GM23338 (cell line): ENCODE data around the gene TENT5C. TPM values are rescaled to one million over a fixed set of nuclear protein-coding genes. Genes with fewer than 3 reads are reported as not detected.

ENCODE experiments used
- ATAC-seq: fragments of 200-7000 bp; cut with Tn5 transposase; 3 replicates; pipeline ENCODE4 v1.9.1; 2020
- DNase-seq: peaks from one replicate; pipeline ENCODE4 v3.0.0-alpha.2; 2015; ENCODE audit warnings: low spot score
- H2AFZ ChIP-seq: fragments of 200-600 bp; sonication (generic); 2 replicates; pipeline ENCODE4 v1.8.0; 2016; ENCODE audit warnings: antibody characterized with exemption, mild to moderate bottlenecking, moderate library complexity
- H3F3A ChIP-seq: fragments of 200-600 bp; sonication (generic); replicated peaks from 2 replicates; pipeline ENCODE4 v1.8.0; 2017; ENCODE audit warnings: antibody characterized with exemption, mixed run types, low read depth
- H3K27ac ChIP-seq: fragments of 200-600 bp; sonication (generic); 2 replicates; pipeline ENCODE4 v1.6.1; 2016; ENCODE audit warnings: low read depth
- H3K27me3 ChIP-seq: fragments of 200-600 bp; sonication (generic); 2 replicates; pipeline ENCODE4 v1.8.0; 2016; ENCODE audit warnings: mild to moderate bottlenecking, mixed run types, moderate library complexity; ENCODE audit not compliant: insufficient read depth
- H3K36me3 ChIP-seq: fragments of 200-600 bp; sonication (generic); 2 replicates; pipeline ENCODE4 v1.8.0; 2016; ENCODE audit warnings: mild to moderate bottlenecking; ENCODE audit not compliant: insufficient read depth
- H3K4me1 ChIP-seq: fragments of 200-600 bp; sonication (generic); 2 replicates; pipeline ENCODE4 v1.8.0; 2016; ENCODE audit warnings: mild to moderate bottlenecking, moderate library complexity; ENCODE audit not compliant: insufficient read depth
- H3K4me2 ChIP-seq: fragments of 200-600 bp; sonication (generic); 2 replicates; pipeline ENCODE4 v1.7.1; 2017; ENCODE audit warnings: mixed run types
- H3K4me3 ChIP-seq: fragments of 200-600 bp; sonication (generic); 2 replicates; pipeline ENCODE4 v1.6.1; 2016; ENCODE audit warnings: mixed run types
- H3K79me2 ChIP-seq: fragments of 200-600 bp; sonication (generic); replicated peaks from 2 replicates; pipeline ENCODE4 v1.8.0; 2017; ENCODE audit warnings: mild to moderate bottlenecking; ENCODE audit not compliant: insufficient read depth
- H3K9me2 ChIP-seq: fragments of 200-600 bp; sonication (generic); 2 replicates; pipeline ENCODE4 v1.8.0; 2017; ENCODE audit not compliant: insufficient read depth
- H4K20me1 ChIP-seq: fragments of 200-600 bp; sonication (generic); replicated peaks from 2 replicates; pipeline ENCODE4 v1.8.0; 2017; ENCODE audit warnings: mild to moderate bottlenecking; ENCODE audit not compliant: insufficient read depth
- H3K27ac Mint-ChIP-seq: 2 replicates; pipeline ENCODE4 v1.8.0; 2020; ENCODE audit warnings: inconsistent platforms, mild to moderate bottlenecking, moderate library complexity, mixed read lengths
- H3K27me3 Mint-ChIP-seq: 3 replicates; pipeline ENCODE4 v1.8.0; 2022; ENCODE audit warnings: low read depth, mild to moderate bottlenecking, moderate library complexity, mixed read lengths, inconsistent platforms; ENCODE audit not compliant: insufficient read depth, poor library complexity
- H3K36me3 Mint-ChIP-seq: 3 replicates; pipeline ENCODE4 v1.8.0; 2021; ENCODE audit warnings: low read depth, mild to moderate bottlenecking, inconsistent platforms, moderate library complexity, mixed read lengths
- H3K4me1 Mint-ChIP-seq: 3 replicates; pipeline ENCODE4 v1.8.0; 2020; ENCODE audit warnings: mild to moderate bottlenecking, inconsistent platforms, mixed read lengths
- H3K4me3 Mint-ChIP-seq: 3 replicates; pipeline ENCODE4 v1.8.0; 2021; ENCODE audit warnings: moderate library complexity, mild to moderate bottlenecking, inconsistent platforms, mixed read lengths
- H3K9me3 Mint-ChIP-seq: 3 replicates; pipeline ENCODE4 v1.8.0; 2020; ENCODE audit warnings: moderate library complexity, mild to moderate bottlenecking, inconsistent platforms, mixed read lengths
- CREB1 ChIP-seq: fragments of 250-450 bp; sonication (Bioruptor Pico); IDR thresholded peaks from 2 replicates; pipeline ENCODE4 v1.5.0; 2020; ENCODE audit warnings: low read depth, mild to moderate bottlenecking, moderate library complexity
- EZH2 ChIP-seq: fragments of 200-600 bp; sonication (generic); IDR thresholded peaks from one replicate; pipeline ENCODE4 v1.8.0; 2017; ENCODE audit warnings: antibody characterized with exemption, mild to moderate bottlenecking, low read depth; ENCODE audit not compliant: unreplicated experiment
- EZH2phosphoT487 ChIP-seq: fragments of 200-600 bp; sonication (generic); IDR thresholded peaks from one replicate; pipeline ENCODE4 v1.8.1; 2018; ENCODE audit warnings: antibody characterized with exemption; ENCODE audit not compliant: unreplicated experiment
- NANOG ChIP-seq: IDR thresholded peaks from 2 replicates; pipeline ENCODE4 v1.6.1; 2016; ENCODE audit warnings: antibody characterized with exemption, borderline replicate concordance
- POLR2AphosphoS5 ChIP-seq: IDR thresholded peaks from 2 replicates; pipeline ENCODE4 v1.6.1; 2016; ENCODE audit warnings: antibody characterized with exemption, low read depth
- STAT1 ChIP-seq: IDR thresholded peaks from one replicate; pipeline ENCODE4 v1.6.1; 2016; ENCODE audit warnings: antibody characterized with exemption; ENCODE audit not compliant: unreplicated experiment
- ZNF331 ChIP-seq: fragments of 250-450 bp; sonication (Bioruptor Pico); IDR thresholded peaks from 2 replicates; pipeline ENCODE4 v1.5.0; 2020; ENCODE audit warnings: low read depth, mild to moderate bottlenecking, moderate library complexity
- polyA plus RNA-seq: library from polyadenylated mRNA; unstranded; fragments of >200 nt; fragmentation: Nextera tagmentation; extraction: Ambion mirVana; gene quantifications from 2 replicates; pipeline ENCODE4 v1.2.1, GENCODE V29; 2016
- total RNA-seq: library from RNA; depleted of rRNA; stranded (reverse); fragments of >200 nt; shearing (Covaris generic); gene quantifications from 2 replicates; pipeline ENCODE4 v1.2.3, GENCODE V29; 2014
- TF ChIP-seq, protein P1 (sequence below): fragments of 250-450 bp; sonication (Bioruptor Pico); IDR thresholded peaks from 2 replicates; pipeline ENCODE4 v1.5.0; 2020; ENCODE audit warnings: mild to moderate bottlenecking, moderate library complexity
- TF ChIP-seq, protein P2 (sequence below), 2 experiments: fragments of 200-600 bp in 1 of 2; sonication (generic) in 1 of 2; conservative IDR thresholded peaks; 2 replicates each; pipeline versions ENCODE4 v1.5.1 to v1.6.1; 2016 to 2017; ENCODE audit warnings: antibody characterized with exemption in 2 of 2, low read depth in 2 of 2, mild to moderate bottlenecking in 2 of 2, moderate library complexity in 1 of 2
- TF ChIP-seq, protein P3 (sequence below): IDR thresholded peaks from one replicate; pipeline ENCODE4 v1.6.1; 2018; ENCODE audit warnings: antibody characterized with exemption; ENCODE audit not compliant: unreplicated experiment

TENT5C gene
- total and polyA plus RNA-seq, 2 experiments from 2014 or later = 0.23 to 0.80 TPM

DNA sequence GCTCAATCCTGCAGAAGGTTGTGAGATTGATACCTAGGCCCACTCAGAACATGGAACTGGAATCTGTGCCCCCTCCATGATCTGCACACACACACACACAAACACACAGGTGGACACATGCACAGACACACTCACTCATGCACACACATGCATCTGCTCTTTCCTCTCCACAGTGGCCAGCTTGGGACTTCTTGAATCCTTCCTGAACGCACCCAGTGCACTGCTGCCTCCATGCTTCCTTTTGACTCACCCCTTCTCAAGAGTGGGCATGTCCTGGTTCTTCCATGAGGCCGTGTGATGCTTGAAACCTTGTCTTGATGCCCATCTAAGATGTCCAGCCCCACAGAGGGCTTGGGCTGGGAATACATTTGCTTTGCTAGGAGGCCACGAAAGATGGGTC, 25.4 kb upstream of the TENT5C start:
- H3K36me3 Mint-ChIP-seq = no peaks in the 10 kb centered on the region; the same call in 2 of the 3 replicates
- Histone ChIP-seq H3K4me1 (no peaks in the 10 kb centered on the region), H3F3A (no peaks in the 10 kb centered on the region), H2AFZ (no peak overlapping the region), H3K4me2 (no peak overlapping the region), H3K27me3 (no peaks in the 10 kb centered on the region), H4K20me1 (no peaks in the 10 kb centered on the region), H3K9me2 (no peaks in the 10 kb centered on the region), H3K36me3 (no peaks in the 10 kb centered on the region), H3K79me2 (no peaks in the 10 kb centered on the region), H3K27ac (no peak overlapping the region), H3K4me3 (no peak overlapping the region)
- no peaks in the 10 kb centered on the region; the same call in 2 of the 3 replicates for H3K9me3 Mint-ChIP-seq
- no peak overlapping the region for H3K4me3 Mint-ChIP-seq
- H3K27ac Mint-ChIP-seq = no peak overlapping the region
- DNase-seq (no peak), ATAC-seq (no peak)
- H3K27me3 Mint-ChIP-seq = peaks cover 12% of the 10 kb centered on the region
- TF ChIP-seq, protein P1, sequence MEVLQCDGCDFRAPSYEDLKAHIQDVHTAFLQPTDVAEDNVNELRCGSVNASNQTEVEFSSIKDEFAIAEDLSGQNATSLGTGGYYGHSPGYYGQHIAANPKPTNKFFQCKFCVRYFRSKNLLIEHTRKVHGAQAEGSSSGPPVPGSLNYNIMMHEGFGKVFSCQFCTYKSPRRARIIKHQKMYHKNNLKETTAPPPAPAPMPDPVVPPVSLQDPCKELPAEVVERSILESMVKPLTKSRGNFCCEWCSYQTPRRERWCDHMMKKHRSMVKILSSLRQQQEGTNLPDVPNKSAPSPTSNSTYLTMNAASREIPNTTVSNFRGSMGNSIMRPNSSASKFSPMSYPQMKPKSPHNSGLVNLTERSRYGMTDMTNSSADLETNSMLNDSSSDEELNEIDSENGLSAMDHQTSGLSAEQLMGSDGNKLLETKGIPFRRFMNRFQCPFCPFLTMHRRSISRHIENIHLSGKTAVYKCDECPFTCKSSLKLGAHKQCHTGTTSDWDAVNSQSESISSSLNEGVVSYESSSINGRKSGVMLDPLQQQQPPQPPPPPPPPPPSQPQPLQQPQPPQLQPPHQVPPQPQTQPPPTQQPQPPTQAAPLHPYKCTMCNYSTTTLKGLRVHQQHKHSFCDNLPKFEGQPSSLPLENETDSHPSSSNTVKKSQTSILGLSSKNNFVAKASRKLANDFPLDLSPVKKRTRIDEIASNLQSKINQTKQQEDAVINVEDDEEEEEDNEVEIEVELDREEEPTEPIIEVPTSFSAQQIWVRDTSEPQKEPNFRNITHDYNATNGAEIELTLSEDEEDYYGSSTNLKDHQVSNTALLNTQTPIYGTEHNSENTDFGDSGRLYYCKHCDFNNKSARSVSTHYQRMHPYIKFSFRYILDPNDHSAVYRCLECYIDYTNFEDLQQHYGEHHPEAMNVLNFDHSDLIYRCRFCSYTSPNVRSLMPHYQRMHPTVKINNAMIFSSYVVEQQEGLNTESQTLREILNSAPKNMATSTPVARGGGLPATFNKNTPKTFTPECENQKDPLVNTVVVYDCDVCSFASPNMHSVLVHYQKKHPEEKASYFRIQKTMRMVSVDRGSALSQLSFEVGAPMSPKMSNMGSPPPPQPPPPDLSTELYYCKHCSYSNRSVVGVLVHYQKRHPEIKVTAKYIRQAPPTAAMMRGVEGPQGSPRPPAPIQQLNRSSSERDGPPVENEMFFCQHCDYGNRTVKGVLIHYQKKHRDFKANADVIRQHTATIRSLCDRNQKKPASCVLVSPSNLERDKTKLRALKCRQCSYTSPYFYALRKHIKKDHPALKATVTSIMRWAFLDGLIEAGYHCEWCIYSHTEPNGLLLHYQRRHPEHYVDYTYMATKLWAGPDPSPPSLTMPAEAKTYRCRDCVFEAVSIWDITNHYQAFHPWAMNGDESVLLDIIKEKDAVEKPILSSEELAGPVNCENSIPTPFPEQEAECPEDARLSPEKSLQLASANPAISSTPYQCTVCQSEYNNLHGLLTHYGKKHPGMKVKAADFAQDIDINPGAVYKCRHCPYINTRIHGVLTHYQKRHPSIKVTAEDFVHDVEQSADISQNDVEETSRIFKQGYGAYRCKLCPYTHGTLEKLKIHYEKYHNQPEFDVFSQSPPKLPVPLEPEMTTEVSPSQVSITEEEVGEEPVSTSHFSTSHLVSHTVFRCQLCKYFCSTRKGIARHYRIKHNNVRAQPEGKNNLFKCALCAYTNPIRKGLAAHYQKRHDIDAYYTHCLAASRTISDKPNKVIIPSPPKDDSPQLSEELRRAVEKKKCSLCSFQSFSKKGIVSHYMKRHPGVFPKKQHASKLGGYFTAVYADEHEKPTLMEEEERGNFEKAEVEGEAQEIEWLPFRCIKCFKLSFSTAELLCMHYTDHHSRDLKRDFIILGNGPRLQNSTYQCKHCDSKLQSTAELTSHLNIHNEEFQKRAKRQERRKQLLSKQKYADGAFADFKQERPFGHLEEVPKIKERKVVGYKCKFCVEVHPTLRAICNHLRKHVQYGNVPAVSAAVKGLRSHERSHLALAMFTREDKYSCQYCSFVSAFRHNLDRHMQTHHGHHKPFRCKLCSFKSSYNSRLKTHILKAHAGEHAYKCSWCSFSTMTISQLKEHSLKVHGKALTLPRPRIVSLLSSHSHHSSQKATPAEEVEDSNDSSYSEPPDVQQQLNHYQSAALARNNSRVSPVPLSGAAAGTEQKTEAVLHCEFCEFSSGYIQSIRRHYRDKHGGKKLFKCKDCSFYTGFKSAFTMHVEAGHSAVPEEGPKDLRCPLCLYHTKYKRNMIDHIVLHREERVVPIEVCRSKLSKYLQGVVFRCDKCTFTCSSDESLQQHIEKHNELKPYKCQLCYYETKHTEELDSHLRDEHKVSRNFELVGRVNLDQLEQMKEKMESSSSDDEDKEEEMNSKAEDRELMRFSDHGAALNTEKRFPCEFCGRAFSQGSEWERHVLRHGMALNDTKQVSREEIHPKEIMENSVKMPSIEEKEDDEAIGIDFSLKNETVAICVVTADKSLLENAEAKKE (CRISPR knock-in tag) = no peak
- TF ChIP-seq EZH2 (no peak), ZNF331 (CRISPR knock-in tag) (no peak), EZH2phosphoT487 (no peak), STAT1 (no peak), CREB1 (CRISPR knock-in tag) (no peak), NANOG (no peak), POLR2AphosphoS5 (no peak)
- TF ChIP-seq, protein P2, sequence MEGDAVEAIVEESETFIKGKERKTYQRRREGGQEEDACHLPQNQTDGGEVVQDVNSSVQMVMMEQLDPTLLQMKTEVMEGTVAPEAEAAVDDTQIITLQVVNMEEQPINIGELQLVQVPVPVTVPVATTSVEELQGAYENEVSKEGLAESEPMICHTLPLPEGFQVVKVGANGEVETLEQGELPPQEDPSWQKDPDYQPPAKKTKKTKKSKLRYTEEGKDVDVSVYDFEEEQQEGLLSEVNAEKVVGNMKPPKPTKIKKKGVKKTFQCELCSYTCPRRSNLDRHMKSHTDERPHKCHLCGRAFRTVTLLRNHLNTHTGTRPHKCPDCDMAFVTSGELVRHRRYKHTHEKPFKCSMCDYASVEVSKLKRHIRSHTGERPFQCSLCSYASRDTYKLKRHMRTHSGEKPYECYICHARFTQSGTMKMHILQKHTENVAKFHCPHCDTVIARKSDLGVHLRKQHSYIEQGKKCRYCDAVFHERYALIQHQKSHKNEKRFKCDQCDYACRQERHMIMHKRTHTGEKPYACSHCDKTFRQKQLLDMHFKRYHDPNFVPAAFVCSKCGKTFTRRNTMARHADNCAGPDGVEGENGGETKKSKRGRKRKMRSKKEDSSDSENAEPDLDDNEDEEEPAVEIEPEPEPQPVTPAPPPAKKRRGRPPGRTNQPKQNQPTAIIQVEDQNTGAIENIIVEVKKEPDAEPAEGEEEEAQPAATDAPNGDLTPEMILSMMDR (conservative IDR thresholded peaks at IDR 0.05; ENCODE audit: low read depth in 2 of 2) = no peak
- TF ChIP-seq, protein P3, sequence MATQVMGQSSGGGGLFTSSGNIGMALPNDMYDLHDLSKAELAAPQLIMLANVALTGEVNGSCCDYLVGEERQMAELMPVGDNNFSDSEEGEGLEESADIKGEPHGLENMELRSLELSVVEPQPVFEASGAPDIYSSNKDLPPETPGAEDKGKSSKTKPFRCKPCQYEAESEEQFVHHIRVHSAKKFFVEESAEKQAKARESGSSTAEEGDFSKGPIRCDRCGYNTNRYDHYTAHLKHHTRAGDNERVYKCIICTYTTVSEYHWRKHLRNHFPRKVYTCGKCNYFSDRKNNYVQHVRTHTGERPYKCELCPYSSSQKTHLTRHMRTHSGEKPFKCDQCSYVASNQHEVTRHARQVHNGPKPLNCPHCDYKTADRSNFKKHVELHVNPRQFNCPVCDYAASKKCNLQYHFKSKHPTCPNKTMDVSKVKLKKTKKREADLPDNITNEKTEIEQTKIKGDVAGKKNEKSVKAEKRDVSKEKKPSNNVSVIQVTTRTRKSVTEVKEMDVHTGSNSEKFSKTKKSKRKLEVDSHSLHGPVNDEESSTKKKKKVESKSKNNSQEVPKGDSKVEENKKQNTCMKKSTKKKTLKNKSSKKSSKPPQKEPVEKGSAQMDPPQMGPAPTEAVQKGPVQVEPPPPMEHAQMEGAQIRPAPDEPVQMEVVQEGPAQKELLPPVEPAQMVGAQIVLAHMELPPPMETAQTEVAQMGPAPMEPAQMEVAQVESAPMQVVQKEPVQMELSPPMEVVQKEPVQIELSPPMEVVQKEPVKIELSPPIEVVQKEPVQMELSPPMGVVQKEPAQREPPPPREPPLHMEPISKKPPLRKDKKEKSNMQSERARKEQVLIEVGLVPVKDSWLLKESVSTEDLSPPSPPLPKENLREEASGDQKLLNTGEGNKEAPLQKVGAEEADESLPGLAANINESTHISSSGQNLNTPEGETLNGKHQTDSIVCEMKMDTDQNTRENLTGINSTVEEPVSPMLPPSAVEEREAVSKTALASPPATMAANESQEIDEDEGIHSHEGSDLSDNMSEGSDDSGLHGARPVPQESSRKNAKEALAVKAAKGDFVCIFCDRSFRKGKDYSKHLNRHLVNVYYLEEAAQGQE = no peak
- no peaks in the 10 kb centered on the region for H3K4me1 Mint-ChIP-seq
